ENCODE measurements around the gene NUCKS1. TPM values are rescaled to one million over a fixed set of nuclear protein-coding genes. Genes with fewer than 3 reads are reported as not detected.

The NUCKS1 gene
- total RNA-seq, 2 experiments from 2014 or later = 80.6 to 84.7 TPM

GRCh38 chr1:205675247-205675646 lies 74.7 kb downstream of the NUCKS1 start:
- Mint-ChIP-seq H3K9me3 (no peaks in the 10 kb centered on the region), H3K36me3 (ENCODE audit: low read depth) (no peaks in the 10 kb centered on the region), H3K4me3 (no peak overlapping the region), H3K27me3 (peaks cover 35% of the 10 kb centered on the region), H3K4me1 (ENCODE audit: low read depth) (peaks cover 6% of the 10 kb centered on the region), H3K27ac (no peak overlapping the region)
- no peak for TF ChIP-seq CTCF (IDR thresholded peaks at IDR 0.05)
- H3K4me1 ChIP-seq (ENCODE audit: insufficient read depth, low read length) = peaks cover 10% of the 10 kb centered on the region
- POLR2A ChIA-PET = no interaction called here
- intact Hi-C loops (cut with DNase I, micrococcal nuclease) = no loop called here
- CTCF ChIA-PET = no interaction called here
- peaks cover 1 to 7% of the 10 kb centered on the region in 2 experiments for H3K27me3 ChIP-seq (ENCODE audit: control insufficient read depth in 1 of 2, insufficient read depth in 2 of 2, low read length in 2 of 2)
- no peak overlapping the region for H3K27ac ChIP-seq (ENCODE audit: low read depth in 1 of 2, low read length in 2 of 2)
- H3K4me3 ChIP-seq (ENCODE audit: low read length) = no peak overlapping the region
- peaks cover 0 to 6% of the 10 kb centered on the region in 2 experiments for H3K9me3 ChIP-seq (ENCODE audit: control insufficient read depth in 1 of 2, insufficient read depth in 1 of 2, low read length in 2 of 2)
- DNase-seq (no peak), ATAC-seq (ENCODE audit: poor library complexity) (no peak)
- no peaks in the 10 kb centered on the region for H3K36me3 ChIP-seq (ENCODE audit: insufficient read depth, low read length)

GRCh38 chr1:205672970-205673369 lies 77.0 kb downstream of the NUCKS1 start:
- Histone ChIP-seq H3K27me3 (ENCODE audit: control insufficient read depth in 1 of 2, insufficient read depth in 2 of 2, low read length in 2 of 2) (peaks cover 7 to 12% of the 10 kb centered on the region in 2 experiments), H3K4me3 (ENCODE audit: low read length) (no peak overlapping the region), H3K4me1 (ENCODE audit: insufficient read depth, low read length) (no peaks in the 10 kb centered on the region), H3K36me3 (ENCODE audit: insufficient read depth, low read length) (no peaks in the 10 kb centered on the region), H3K9me3 (ENCODE audit: control insufficient read depth in 1 of 2, insufficient read depth in 1 of 2, low read length in 2 of 2) (no peaks in the 10 kb centered on the region), H3K27ac (ENCODE audit: low read depth in 1 of 2, low read length in 2 of 2) (no peak overlapping the region)
- Mint-ChIP-seq H3K9me3 (no peaks in the 10 kb centered on the region), H3K36me3 (ENCODE audit: low read depth) (no peaks in the 10 kb centered on the region), H3K27ac (no peak overlapping the region), H3K27me3 (peaks cover 46% of the 10 kb centered on the region), H3K4me3 (no peak overlapping the region), H3K4me1 (ENCODE audit: low read depth) (no peaks in the 10 kb centered on the region)
- DNase-seq (no peak), ATAC-seq (ENCODE audit: poor library complexity) (no peak)
- intact Hi-C loops (cut with DNase I, micrococcal nuclease) = no loop called here
- ChIA-PET CTCF (no interaction called here), POLR2A (no interaction called here)
- TF ChIP-seq CTCF (IDR thresholded peaks at IDR 0.05) = no peak

- no peak for ATAC-seq (ENCODE audit: poor library complexity)
- Mint-ChIP-seq H3K4me1 (ENCODE audit: low read depth) (no peaks in the 10 kb centered on the region), H3K36me3 (ENCODE audit: low read depth) (no peaks in the 10 kb centered on the region)
Observed at GRCh38 chr1:205672395-205672889, 77.5 kb downstream of the NUCKS1 start.

More at GRCh38 chr1:205672395-205672889, 77.5 kb downstream of the NUCKS1 start:
- no peak overlapping the region for H3K4me3 ChIP-seq (ENCODE audit: low read length)
- no peak for TF ChIP-seq CTCF (IDR thresholded peaks at IDR 0.05)
- H3K27me3 Mint-ChIP-seq = peaks cover 45% of the 10 kb centered on the region
- H3K27me3 ChIP-seq (ENCODE audit: control insufficient read depth in 1 of 2, insufficient read depth in 2 of 2, low read length in 2 of 2) = peaks cover 9 to 15% of the 10 kb centered on the region in 2 experiments
- POLR2A ChIA-PET = no interaction called here
- CTCF ChIA-PET = no interaction called here
- intact Hi-C loops (cut with DNase I, micrococcal nuclease) = no loop called here
- no peaks in the 10 kb centered on the region for H3K9me3 ChIP-seq (ENCODE audit: control insufficient read depth in 1 of 2, insufficient read depth in 1 of 2, low read length in 2 of 2)
- no peaks in the 10 kb centered on the region for H3K9me3 Mint-ChIP-seq
- H3K27ac Mint-ChIP-seq = no peak overlapping the region
- no peak for DNase-seq
- H3K36me3 ChIP-seq (ENCODE audit: insufficient read depth, low read length) = no peaks in the 10 kb centered on the region
- H3K4me1 ChIP-seq (ENCODE audit: insufficient read depth, low read length) = no peaks in the 10 kb centered on the region
- no peak overlapping the region for H3K4me3 Mint-ChIP-seq
- H3K27ac ChIP-seq (ENCODE audit: low read depth in 1 of 2, low read length in 2 of 2) = no peak overlapping the region

All from CD4-positive, alpha-beta T cell (primary cell).